A673 (cell line): ENCODE results near the gene TAAR1.

Experiments used
- EZH2 ChIP-seq: fragments of 200-600 bp; sonication (generic); IDR thresholded peaks from 2 replicates; pipeline ENCODE4 v1.6.1; 2017; ENCODE audit warnings: borderline replicate concordance, low read depth, mild to moderate bottlenecking, mixed read lengths, antibody characterized with exemption, low read length; ENCODE audit not compliant: poor library complexity, severe bottlenecking
- TF ChIP-seq, protein P1 (sequence below): fragments of 300-800, 200-600 bp; sonication (generic); conservative IDR thresholded peaks from 2 replicates; pipeline ENCODE4 v1.5.1; 2017; ENCODE audit warnings: low read depth, mild to moderate bottlenecking, antibody characterized with exemption, low read length, moderate library complexity, mixed read lengths

DNA sequence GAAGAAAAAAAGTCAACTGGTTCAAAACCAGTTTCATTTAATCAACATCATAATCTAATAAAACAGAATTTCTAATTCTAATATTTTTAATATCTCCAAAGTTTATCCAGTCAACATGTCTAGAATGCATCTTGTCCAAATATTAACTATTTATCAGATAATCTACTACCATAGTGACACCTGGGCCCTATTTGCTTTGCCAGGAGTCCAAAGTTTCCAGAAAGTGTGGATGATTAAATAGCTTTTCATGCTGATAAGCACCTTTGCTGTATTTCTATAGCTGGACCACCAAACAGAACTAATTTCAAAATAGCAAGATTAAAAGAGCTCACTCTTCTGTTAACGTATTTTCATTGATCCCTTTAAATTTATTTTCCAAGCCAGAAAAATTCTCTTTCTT lies 12.3 kb upstream of the TAAR1 start:
- TF ChIP-seq, protein P1, sequence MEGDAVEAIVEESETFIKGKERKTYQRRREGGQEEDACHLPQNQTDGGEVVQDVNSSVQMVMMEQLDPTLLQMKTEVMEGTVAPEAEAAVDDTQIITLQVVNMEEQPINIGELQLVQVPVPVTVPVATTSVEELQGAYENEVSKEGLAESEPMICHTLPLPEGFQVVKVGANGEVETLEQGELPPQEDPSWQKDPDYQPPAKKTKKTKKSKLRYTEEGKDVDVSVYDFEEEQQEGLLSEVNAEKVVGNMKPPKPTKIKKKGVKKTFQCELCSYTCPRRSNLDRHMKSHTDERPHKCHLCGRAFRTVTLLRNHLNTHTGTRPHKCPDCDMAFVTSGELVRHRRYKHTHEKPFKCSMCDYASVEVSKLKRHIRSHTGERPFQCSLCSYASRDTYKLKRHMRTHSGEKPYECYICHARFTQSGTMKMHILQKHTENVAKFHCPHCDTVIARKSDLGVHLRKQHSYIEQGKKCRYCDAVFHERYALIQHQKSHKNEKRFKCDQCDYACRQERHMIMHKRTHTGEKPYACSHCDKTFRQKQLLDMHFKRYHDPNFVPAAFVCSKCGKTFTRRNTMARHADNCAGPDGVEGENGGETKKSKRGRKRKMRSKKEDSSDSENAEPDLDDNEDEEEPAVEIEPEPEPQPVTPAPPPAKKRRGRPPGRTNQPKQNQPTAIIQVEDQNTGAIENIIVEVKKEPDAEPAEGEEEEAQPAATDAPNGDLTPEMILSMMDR, result no peak
- no peak for TF ChIP-seq EZH2
